ENCODE results near the gene FAM170B.

Gene FAM170B

DNA sequence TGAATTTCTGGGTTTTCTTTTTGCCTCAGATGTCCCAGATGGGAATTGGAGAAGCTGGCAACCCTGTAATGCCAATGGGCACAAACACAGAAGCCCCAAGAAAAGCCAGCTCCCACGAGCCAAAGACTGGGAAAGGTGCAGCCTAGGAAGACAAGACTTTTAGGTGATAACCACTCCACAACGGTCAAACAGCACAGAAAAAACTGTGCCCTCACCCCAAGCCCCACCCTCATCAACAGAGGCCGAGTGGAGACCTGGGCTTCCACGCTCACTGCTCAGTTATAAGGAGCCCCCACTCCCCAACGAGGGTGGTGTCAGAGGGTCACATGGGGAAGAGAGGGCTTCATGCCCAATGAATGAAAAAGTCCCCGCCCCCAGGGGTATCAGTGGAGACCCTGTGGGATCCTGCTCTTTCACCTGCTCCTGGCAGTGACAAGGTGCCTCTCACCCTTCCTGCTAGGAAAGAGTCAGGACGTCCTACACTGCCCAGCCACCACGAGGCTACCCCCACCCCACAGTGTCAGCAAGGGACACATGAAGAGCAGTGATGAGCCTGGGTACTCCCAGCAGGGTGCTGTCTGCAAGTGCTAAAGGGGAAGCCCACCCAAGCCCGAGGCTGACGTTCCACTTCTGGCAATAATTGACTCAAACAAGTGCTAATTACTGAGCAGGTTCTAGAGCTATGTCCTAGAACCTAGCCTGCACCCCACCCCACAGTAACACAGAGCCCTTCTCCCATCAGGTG, 46.0 kb upstream of the FAM170B start:
- TF ChIP-seq, protein P1, sequence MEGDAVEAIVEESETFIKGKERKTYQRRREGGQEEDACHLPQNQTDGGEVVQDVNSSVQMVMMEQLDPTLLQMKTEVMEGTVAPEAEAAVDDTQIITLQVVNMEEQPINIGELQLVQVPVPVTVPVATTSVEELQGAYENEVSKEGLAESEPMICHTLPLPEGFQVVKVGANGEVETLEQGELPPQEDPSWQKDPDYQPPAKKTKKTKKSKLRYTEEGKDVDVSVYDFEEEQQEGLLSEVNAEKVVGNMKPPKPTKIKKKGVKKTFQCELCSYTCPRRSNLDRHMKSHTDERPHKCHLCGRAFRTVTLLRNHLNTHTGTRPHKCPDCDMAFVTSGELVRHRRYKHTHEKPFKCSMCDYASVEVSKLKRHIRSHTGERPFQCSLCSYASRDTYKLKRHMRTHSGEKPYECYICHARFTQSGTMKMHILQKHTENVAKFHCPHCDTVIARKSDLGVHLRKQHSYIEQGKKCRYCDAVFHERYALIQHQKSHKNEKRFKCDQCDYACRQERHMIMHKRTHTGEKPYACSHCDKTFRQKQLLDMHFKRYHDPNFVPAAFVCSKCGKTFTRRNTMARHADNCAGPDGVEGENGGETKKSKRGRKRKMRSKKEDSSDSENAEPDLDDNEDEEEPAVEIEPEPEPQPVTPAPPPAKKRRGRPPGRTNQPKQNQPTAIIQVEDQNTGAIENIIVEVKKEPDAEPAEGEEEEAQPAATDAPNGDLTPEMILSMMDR (conservative IDR thresholded peaks at IDR 0.05; ENCODE audit: low read length): no peak
- no peak for TF ChIP-seq EZH2phosphoT487 (IDR thresholded peaks at IDR 0.05; ENCODE audit: borderline replicate concordance)
- Histone ChIP-seq H3K36me3 (ENCODE audit: insufficient read depth, low read length) (no peaks in the 10 kb centered on the region), H3K79me2 (ENCODE audit: insufficient read depth, low read length) (no peaks in the 10 kb centered on the region), H3K4me2 (ENCODE audit: low read depth, low read length, poor library complexity, severe bottlenecking) (no peak overlapping the region), H3K4me3 (ENCODE audit: low read length, poor library complexity, severe bottlenecking) (no peak overlapping the region), H3F3A (ENCODE audit: low read depth) (0 out of 2 replicates have a peak, but pooled peaks cover 2% of the 10 kb centered on the region), H3K9ac (ENCODE audit: low read depth, low read length, poor library complexity, severe bottlenecking) (no peak overlapping the region), H3K9me2 (replicated peaks; ENCODE audit: low read depth, low read length) (no peaks in the 10 kb centered on the region), H3K27me3 (ENCODE audit: insufficient read depth, low read length, poor library complexity, severe bottlenecking) (no peaks in the 10 kb centered on the region), H2AFZ (ENCODE audit: low read length) (no peak overlapping the region), H3K9me3 (ENCODE audit: insufficient read depth, low read depth, low read length) (no peaks in the 10 kb centered on the region), H4K20me1 (ENCODE audit: insufficient read depth, low read length, poor library complexity, severe bottlenecking) (no peaks in the 10 kb centered on the region), H3K4me1 (ENCODE audit: insufficient read depth, low read length, poor library complexity, severe bottlenecking) (peaks cover 22% of the 10 kb centered on the region)

DNA sequence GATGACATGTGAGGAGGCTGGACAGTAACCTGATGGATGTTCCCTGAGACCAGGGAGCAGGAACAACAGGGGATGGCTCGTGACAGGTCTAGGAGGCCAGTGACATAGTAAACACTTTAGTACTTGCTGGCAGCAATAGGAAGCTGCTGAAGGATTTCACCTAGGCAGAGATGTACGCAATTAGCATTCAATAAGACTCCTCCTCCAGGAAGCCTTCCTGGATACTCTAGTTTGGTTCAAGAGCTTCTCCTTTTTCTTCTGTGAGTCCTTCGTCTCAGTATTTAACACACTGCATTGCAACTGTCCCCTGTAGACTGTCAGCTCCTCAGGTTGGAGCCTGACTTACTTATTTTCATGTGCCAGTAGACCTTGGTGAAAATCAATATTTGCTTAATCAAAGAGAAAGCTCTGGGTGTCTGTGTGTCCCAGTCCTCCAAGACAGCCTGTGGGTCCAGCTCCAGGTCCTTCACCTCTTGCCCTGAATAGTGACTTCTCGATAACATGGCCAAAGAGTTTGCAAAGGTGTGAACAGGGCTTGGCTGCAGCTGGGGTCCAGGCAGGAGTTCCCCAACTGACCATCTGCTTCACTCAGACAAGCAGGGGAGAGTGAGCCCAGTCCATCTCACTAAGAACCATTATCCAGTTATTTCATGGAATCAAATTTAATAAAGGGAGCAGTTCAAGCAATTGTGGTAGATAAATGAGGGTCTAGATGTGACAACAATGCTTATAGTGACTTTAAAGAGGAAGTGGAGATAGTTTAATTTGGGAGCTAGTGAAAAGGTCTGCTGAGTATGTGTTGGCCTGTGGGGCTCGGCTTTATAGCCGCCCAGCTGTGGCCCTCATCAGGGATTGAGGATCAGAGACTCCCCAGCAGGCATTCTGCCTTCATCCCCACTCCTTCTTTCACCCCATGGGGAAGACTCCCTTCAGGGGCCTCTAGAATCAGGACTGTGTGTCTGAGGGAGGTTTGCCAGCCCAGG, 45.0 kb upstream of the FAM170B start:
- TF ChIP-seq, protein P1 (conservative IDR thresholded peaks at IDR 0.05; ENCODE audit: low read length): no peak
- TF ChIP-seq EZH2phosphoT487 (IDR thresholded peaks at IDR 0.05; ENCODE audit: borderline replicate concordance): no peak
- no peaks in the 10 kb centered on the region for H3K27me3 ChIP-seq (ENCODE audit: insufficient read depth, low read length, poor library complexity, severe bottlenecking)

DNA sequence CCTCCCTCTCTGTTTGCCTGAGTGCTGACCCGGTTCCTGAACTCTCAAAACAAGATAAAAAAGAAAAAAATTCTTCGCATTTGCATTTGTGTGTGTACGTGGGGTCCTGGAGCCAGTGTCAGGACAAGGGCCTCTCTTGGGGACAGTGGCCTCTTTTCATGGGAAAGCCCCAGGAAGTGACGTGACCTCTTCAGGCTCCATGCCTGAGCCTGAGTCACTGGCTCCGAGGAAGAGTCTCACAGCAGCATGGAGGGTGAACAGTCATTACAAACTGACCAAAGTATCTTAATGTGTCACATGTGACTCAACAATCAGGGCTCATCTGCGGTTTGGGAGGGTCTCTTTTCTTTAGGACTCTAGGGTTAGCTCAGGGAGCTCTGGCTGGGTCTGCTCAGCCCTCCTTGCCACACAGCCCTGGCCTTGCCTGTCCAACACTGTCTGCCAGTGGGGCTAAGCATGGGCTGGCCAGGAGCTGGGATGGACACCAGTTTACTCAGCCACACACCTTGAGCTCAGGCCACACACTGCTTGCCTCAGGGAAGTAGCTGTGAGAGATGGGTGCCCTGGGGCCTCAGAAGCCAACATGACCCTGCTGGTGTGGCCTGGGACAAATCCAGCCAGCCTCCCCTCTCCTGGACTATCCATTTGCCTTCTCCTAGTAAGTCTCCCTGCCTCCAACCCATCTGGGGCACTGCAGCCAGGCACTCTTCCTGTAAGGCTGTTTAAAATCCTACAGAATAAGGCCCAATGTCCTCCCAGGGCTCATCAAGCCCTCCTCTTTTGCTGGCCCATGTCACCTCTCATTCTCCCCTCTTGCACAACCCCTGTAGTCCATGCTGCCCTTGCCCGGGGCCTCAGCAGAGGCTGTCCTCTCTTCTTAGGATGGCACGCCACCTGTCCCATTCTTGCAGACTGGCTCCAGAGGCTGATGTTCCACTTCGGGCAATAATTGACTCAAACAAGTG, 43.9 kb upstream of the FAM170B start:
- no peaks in the 10 kb centered on the region for H3K36me3 ChIP-seq (ENCODE audit: insufficient read depth, low read length)
- no peaks in the 10 kb centered on the region for H3K9me3 ChIP-seq (ENCODE audit: insufficient read depth, low read depth, low read length)
- H3K27me3 ChIP-seq (ENCODE audit: insufficient read depth, low read length, poor library complexity, severe bottlenecking): no peaks in the 10 kb centered on the region
- H3K79me2 ChIP-seq (ENCODE audit: insufficient read depth, low read length): no peaks in the 10 kb centered on the region
- 0 out of 2 replicates have a peak, but pooled peaks cover 2% of the 10 kb centered on the region for H3F3A ChIP-seq (ENCODE audit: low read depth)
- no peak overlapping the region for H3K4me3 ChIP-seq (ENCODE audit: low read length, poor library complexity, severe bottlenecking)
- H4K20me1 ChIP-seq (ENCODE audit: insufficient read depth, low read length, poor library complexity, severe bottlenecking): no peaks in the 10 kb centered on the region
- no peak overlapping the region for H3K4me2 ChIP-seq (ENCODE audit: low read depth, low read length, poor library complexity, severe bottlenecking)
- H3K9me2 ChIP-seq (replicated peaks; ENCODE audit: low read depth, low read length): no peaks in the 10 kb centered on the region
- TF ChIP-seq, protein P1 (conservative IDR thresholded peaks at IDR 0.05; ENCODE audit: low read length): no peak
- no peak for TF ChIP-seq EZH2phosphoT487 (IDR thresholded peaks at IDR 0.05; ENCODE audit: borderline replicate concordance)
- no peak overlapping the region for H2AFZ ChIP-seq (ENCODE audit: low read length)
- no peak overlapping the region for H3K9ac ChIP-seq (ENCODE audit: low read depth, low read length, poor library complexity, severe bottlenecking)
- H3K4me1 ChIP-seq (ENCODE audit: insufficient read depth, low read length, poor library complexity, severe bottlenecking): peaks cover 6% of the 10 kb centered on the region

More for the DNA sequence above, 45.0 kb upstream of the FAM170B start:
- H2AFZ ChIP-seq (ENCODE audit: low read length): no peak overlapping the region
- no peaks in the 10 kb centered on the region for H3K9me3 ChIP-seq (ENCODE audit: insufficient read depth, low read depth, low read length)
- peaks cover 11% of the 10 kb centered on the region for H3K4me1 ChIP-seq (ENCODE audit: insufficient read depth, low read length, poor library complexity, severe bottlenecking)
- no peaks in the 10 kb centered on the region for H4K20me1 ChIP-seq (ENCODE audit: insufficient read depth, low read length, poor library complexity, severe bottlenecking)
- no peak overlapping the region for H3K9ac ChIP-seq (ENCODE audit: low read depth, low read length, poor library complexity, severe bottlenecking)
- no peak overlapping the region for H3K4me2 ChIP-seq (ENCODE audit: low read depth, low read length, poor library complexity, severe bottlenecking)
- H3K9me2 ChIP-seq (replicated peaks; ENCODE audit: low read depth, low read length): no peaks in the 10 kb centered on the region
- 0 out of 2 replicates have a peak, but pooled peaks cover 2% of the 10 kb centered on the region for H3F3A ChIP-seq (ENCODE audit: low read depth)
- no peak overlapping the region for H3K4me3 ChIP-seq (ENCODE audit: low read length, poor library complexity, severe bottlenecking)
- no peaks in the 10 kb centered on the region for H3K79me2 ChIP-seq (ENCODE audit: insufficient read depth, low read length)
- H3K36me3 ChIP-seq (ENCODE audit: insufficient read depth, low read length): no peaks in the 10 kb centered on the region

All from Loucy (cell line).